Daoy (cell line): Measurements from ENCODE around the gene THOP1. TPM values are rescaled to one million over a fixed set of nuclear protein-coding genes. Genes with fewer than 3 reads are reported as not detected.
"Not testable (repeated sequence)": the region's sequence is repeated elsewhere in the genome, so short reads cannot be mapped to it uniquely, and the experiment has no call there.

Experiments used
- DNase-seq: peaks from one replicate; pipeline ENCODE4 v3.0.0-alpha.2; 2015; ENCODE audit warnings: low read depth
- total RNA-seq: library from RNA; depleted of rRNA; stranded (reverse); fragments of >200 nt; shearing (Covaris generic); gene quantifications from 2 replicates; pipeline ENCODE4 v1.2.3, GENCODE V29; 2014

Gene THOP1
- total RNA-seq, 1 experiment from 2014 or later, result 251 TPM

- not testable (repeated sequence) for DNase-seq
These were observed 32.0 kb downstream of the THOP1 start for GRCh38 chr19:2817237-2817829.

GRCh38 chr19:2819540-2820111 lies 34.3 kb downstream of the THOP1 start, which contains the start of gene ZNF554:
TSS of gene ZNF554 (plus strand) at chr19:2819868. CDS start at chr19:2820072, 204 bp downstream.
- DNase-seq, result peak; percentile 97

- DNase-seq, result no peak
These were observed 34.9 kb downstream of the THOP1 start for GRCh38 chr19:2820112-2820702.

GRCh38 chr19:2822846-2823245 lies 37.5 kb downstream of the THOP1 start:
- no peak for DNase-seq

DNA sequence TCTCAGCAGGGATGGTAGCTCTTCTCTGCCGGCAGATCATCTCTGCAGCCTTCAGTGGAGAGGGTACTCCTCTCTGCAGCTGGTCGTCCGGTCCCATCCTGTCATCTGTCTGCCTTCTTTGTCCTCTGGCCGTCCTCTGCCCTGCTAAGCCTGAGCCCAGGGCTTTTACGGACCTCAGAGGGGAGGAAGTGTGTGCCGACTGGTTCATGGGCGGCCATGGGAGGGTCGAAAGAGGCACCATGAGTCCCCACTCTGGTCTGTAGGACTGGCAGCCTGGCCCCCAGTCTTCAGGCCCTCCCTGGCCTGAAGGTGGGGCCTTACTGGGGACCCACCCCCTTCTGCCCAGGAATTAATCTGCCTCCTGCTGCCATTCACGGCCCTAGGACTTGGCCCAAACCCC lies 38.3 kb downstream of the THOP1 start:
- no peak for DNase-seq

- DNase-seq, result no peak
These were observed 38.8 kb downstream of the THOP1 start for GRCh38 chr19:2824129-2824528.

- no peak for DNase-seq
These were observed 41.7 kb downstream of the THOP1 start for GRCh38 chr19:2827022-2827421.

GRCh38 chr19:2827840-2828489 lies 42.7 kb downstream of the THOP1 start:
- no peak for DNase-seq

DNA sequence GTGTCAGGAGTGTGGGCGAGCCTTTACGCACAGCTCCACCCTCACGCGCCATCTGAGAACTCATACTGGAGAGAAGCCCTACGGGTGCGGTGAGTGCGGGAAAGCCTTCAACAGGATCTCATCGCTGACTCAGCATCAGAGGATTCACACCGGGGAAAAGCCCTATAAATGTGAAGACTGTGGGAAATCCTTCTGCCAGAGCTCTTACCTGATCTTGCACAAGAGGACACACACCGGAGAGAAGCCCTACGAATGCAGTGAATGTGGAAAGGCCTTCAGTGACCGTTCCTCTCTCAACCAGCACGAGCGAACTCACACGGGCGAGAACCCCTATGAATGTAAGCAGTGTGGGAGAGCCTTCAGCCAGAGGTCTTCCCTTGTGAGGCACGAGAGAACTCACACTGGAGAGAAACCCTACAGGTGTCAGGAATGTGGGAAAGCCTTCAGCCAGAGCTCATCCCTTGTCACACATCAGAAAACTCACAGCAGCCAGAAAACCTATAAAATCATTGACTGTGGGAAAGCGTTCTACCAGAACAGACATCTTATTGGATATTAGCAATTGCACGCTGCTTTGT lies 49.1 kb downstream of the THOP1 start:
- DNase-seq, result no peak

DNA sequence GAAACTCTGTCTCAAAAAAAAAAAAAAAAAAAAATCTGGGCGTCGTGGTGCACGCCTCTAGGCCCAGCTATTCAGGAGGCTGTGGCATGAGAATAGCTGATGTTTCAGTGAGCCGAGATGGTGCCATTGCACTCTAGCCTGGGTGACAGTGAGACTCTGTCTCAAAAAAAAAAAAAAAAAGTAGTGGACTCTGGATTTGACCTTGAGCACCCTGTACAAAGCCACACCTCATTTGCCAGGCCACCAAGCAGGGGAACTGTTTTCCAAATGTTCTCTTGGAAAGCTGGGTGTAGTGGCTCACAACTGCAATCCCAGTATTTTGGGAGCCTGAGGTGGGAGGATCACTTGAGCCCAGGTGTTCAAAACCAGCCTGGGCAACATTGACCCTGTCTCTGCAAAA lies 52.1 kb downstream of the THOP1 start:
- no peak for DNase-seq

- peak; percentile 99 for DNase-seq
These were observed 55.8 kb downstream of the THOP1 start, which contains the start of gene ZNF555 for GRCh38 chr19:2840794-2841791. TSS of gene ZNF555 (plus strand) at chr19:2841475. CDS start at chr19:2841573, 98 bp downstream.

DNA sequence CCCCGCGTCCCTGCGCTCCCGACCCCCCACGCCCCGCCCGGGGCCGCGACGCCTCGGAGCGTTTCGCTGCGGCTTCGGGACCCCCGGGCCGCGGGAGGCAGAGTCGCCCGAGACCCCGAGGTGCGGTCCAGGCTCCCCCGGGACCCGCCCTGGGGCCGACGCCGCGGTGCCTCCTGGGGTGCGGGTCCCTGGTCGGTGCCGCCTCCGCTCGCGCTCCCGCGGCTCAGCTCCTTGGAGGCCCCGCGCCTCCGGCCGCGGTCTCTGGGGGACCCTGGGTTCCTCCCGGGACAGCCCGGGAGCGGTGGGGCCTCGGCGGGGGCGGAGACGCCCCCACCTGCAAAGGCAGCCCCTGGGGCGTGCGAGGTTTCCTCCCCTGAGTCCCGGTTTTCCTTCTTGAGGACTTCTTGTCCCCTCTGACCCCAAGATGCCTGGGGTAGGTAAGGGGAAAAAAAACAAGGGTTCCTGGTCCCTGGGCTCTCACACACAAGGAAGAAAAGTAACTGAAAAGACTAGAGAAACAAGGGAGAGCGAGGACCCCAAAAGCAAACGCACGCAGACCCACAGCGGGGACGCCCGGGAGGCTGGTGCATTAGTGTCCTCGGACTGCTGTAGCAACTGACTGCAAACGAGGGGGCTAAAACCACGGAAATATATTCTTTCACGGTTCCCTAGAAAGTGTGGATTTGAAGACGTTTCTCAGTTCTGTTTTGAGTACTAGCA lies 56.7 kb downstream of the THOP1 start:
- no peak for DNase-seq

DNA sequence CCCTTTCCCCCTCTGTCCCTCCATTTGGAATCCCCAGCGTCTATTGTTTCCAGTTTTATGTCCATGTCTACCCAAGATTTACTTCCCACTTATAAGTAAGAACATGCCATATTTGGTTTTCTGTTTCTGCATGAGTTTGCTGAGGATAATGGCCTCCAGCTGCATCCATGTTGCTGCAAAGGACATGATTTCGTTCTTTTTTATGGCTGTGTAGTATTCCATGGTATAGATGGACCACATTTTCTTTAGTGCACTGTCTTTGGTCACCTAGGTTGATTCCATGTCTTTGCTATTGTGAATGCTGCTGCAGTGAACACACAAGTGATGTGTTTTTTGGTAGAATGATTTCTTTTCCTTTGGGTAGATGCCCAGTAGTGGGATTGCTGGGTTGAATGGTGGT lies 59.8 kb downstream of the THOP1 start:
- DNase-seq, result no peak

DNA sequence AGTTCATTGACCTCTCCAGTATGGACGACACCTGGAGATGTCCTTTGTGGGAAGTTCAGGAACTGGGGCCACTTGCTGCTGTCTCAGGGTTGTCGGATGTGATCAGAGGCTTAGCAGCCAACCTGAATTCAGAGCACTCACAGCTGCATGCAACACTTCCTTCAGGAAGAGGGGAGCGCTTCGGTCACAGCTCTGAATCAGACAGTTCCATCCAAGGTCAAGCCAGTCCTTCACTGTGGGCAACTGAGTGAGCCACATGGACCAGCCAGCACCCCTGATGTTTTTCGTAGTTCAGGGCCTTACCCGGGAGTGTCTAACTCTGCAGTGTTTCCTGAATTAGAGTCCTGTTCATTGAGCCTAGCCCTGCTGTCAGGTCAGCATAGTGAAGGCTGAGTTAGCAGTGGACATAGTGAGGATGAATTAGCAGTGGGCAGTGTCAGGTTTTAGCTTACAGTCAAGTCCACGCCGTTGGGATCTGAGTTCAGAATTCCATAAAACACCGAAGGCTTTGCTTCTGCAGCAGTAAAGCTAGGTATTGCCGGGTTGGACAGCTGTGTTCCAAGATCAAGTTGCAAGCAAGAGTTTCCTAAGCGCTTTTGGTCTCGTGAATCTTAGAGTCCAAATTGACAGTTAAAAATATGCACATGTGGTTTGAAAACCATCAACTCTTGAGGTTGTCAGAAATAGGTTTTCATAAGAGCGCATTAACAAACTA lies 61.0 kb downstream of the THOP1 start:
- DNase-seq, result no peak

GRCh38 chr19:2847507-2847906 lies 62.2 kb downstream of the THOP1 start:
- DNase-seq, result no peak

DNA sequence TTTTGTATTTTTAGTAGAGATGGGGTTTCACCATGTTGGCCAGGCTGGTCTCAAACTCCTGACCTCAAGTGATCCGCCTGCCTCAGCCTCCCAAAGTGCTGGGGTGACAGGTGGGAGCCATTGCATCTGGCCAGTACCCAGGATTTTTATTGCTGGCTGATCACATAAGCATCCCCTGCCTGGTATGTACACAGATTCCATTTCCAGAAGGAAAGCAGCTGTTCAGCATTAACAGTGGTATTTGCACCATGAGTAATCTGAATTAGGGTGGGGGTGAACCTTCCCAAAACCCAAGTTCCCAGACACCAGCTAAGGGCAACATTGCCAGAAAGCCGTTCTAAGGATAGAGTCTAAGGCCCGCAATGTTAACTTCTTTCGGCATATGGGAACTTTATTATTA lies 63.3 kb downstream of the THOP1 start:
- no peak for DNase-seq

- no peak for DNase-seq
These were observed 65.1 kb downstream of the THOP1 start for GRCh38 chr19:2850256-2850925.

- DNase-seq, result no peak
These were observed 67.3 kb downstream of the THOP1 start for GRCh38 chr19:2852598-2852997.

DNA sequence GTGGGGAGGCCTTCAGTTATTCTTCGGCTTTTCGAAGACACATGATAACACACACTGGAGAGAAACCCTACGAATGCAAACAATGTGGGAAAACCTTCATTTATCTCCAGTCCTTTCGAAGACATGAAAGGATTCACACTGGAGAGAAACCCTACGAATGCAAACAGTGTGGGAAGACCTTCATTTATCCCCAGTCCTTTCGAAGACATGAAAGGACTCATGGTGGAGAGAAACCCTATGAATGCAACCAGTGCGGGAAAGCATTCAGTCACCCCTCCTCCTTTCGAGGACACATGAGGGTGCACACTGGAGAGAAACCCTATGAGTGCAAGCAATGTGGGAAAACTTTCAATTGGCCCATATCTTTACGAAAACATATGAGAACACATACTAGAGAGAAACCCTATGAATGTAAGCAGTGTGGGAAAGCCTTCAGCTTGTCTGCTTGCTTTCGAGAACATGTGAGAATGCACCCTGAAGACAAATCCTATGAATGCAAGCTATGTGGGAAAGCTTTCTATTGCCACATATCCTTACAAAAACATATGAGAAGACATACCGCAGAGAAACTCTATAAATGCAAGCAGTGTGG lies 67.8 kb downstream of the THOP1 start:
- no peak for DNase-seq
